H1 (cell line): Measurements from ENCODE around the gene CCDC47. TPM values are rescaled to one million over a fixed set of nuclear protein-coding genes. Genes with fewer than 3 reads are reported as not detected.

ENCODE experiments used
- ATF2 ChIP-seq: IDR thresholded peaks from 2 replicates; pipeline ENCODE4 v1.6.1; 2012; ENCODE audit warnings: low read length, inconsistent platforms
- BRCA1 ChIP-seq: IDR thresholded peaks from 2 replicates; pipeline ENCODE4 v1.6.1; 2012; ENCODE audit warnings: low read depth, low read length, improper control_type of control experiment
- POU5F1 ChIP-seq: IDR thresholded peaks from 2 replicates; pipeline ENCODE4 v1.6.1; 2011; ENCODE audit warnings: low read depth, mild to moderate bottlenecking, low read length, moderate library complexity
- TAF1 ChIP-seq: IDR thresholded peaks from 2 replicates; pipeline ENCODE4 v1.6.1; 2011; ENCODE audit warnings: mild to moderate bottlenecking, low read depth, low read length
- ZNF274 ChIP-seq: IDR thresholded peaks from 2 replicates; pipeline ENCODE4 v1.7.0; 2012; ENCODE audit warnings: low read length, borderline replicate concordance; ENCODE audit errors: extremely low read depth
- polyA plus RNA-seq, 7 experiments: library from polyadenylated mRNA; depleted of rRNA in 3 of 7; stranded (reverse) in 5 of 7; unstranded in 2 of 7; fragments of >200 nt in 5 of 7; fragments of 200-250 nt in 2 of 7; gene quantifications; 1 replicate in 5 of 7; 2 replicates in 1 of 7; 4 replicates in 1 of 7; pipeline versions ENCODE4 v1.2.1 to v1.2.3, GENCODE V29; 2011 to 2013; ENCODE audit warnings: missing spikeins in 2 of 7, mixed read lengths in 2 of 7
- total RNA-seq: library from RNA; stranded (reverse); fragmentation: NEBNext Ultra II Directional; extraction: Animal tissue kit (Norgen Biotek cat#: 25700); gene quantifications from 2 replicates; pipeline ENCODE4 v1.2.1, GENCODE V29; 2021

The CCDC47 gene
- total and polyA plus RNA-seq, 2 of the 8 experiments (the other 6 are each of a cell fraction or from before 2014, with no cell fraction given): 21.2 to 83.1 TPM

GRCh38 chr17:63758428-63758827 lies 15.0 kb downstream of the CCDC47 start (continued):
- no peak for TF ChIP-seq ATF2
- no peak for TF ChIP-seq TAF1
- TF ChIP-seq POU5F1: no peak
- TF ChIP-seq BRCA1: no peak
- no peak for TF ChIP-seq ZNF274
